GM18951 (cell line): ENCODE results near the gene RNASEH2A.

Source experiments
- POLR2A ChIP-seq: IDR thresholded peaks from 4 replicates; pipeline ENCODE4 v1.6.1; 2011; ENCODE audit warnings: mild to moderate bottlenecking; ENCODE audit not compliant: insufficient read length, insufficient read depth; ENCODE audit errors: extremely low read depth
- in situ Hi-C: fragments of 300-500 bp; cut with MboI; formaldehyde crosslinking; loops from one replicate; pipeline ENCODE4 v1.12.0; 2022; ENCODE audit warnings: low sequenced_read_pairs, mixed read lengths, inconsistent platforms; ENCODE audit not compliant: unreplicated experiment

Gene RNASEH2A

GRCh38 chr19:12774588-12775555 is 31.5 kb upstream of the RNASEH2A start, which contains the start of gene HOOK2:
HOOK2 (minus strand) TSS chr19:12775552; CDS start chr19:12775449, 103 bp downstream.
- in situ Hi-C loops, result no loop called here
- TF ChIP-seq POLR2A, result peak; percentile 44

- no peak for TF ChIP-seq POLR2A
- in situ Hi-C loops, result no loop called here
These were observed 29.0 kb upstream of the RNASEH2A start for GRCh38 chr19:12777217-12778016.

- in situ Hi-C loops, result no loop called here
These were observed 28.1 kb upstream of the RNASEH2A start for GRCh38 chr19:12778017-12778904.

GRCh38 chr19:12778905-12779161 is 27.6 kb upstream of the RNASEH2A start:
- in situ Hi-C loops, result no loop called here

More at GRCh38 chr19:12778017-12778904, 28.1 kb upstream of the RNASEH2A start:
- TF ChIP-seq POLR2A, result peak; percentile 61

GRCh38 chr19:12779162-12779993 is 27.0 kb upstream of the RNASEH2A start:
- in situ Hi-C loops, result no loop called here
- no peak for TF ChIP-seq POLR2A

More at GRCh38 chr19:12778905-12779161, 27.6 kb upstream of the RNASEH2A start:
- no peak for TF ChIP-seq POLR2A

GRCh38 chr19:12782174-12782423 is 24.3 kb upstream of the RNASEH2A start:
- no peak for TF ChIP-seq POLR2A

GRCh38 chr19:12782424-12783290 is 23.7 kb upstream of the RNASEH2A start:
- in situ Hi-C loops, result no loop called here
- peak; percentile 59 for TF ChIP-seq POLR2A

More at GRCh38 chr19:12782174-12782423, 24.3 kb upstream of the RNASEH2A start:
- in situ Hi-C loops, result no loop called here

GRCh38 chr19:12783291-12783848 is 23.0 kb upstream of the RNASEH2A start:
- peak; percentile 15 for TF ChIP-seq POLR2A
- in situ Hi-C loops, result no loop called here

GRCh38 chr19:12783849-12784393 is 22.5 kb upstream of the RNASEH2A start:
- in situ Hi-C loops, result no loop called here
- no peak for TF ChIP-seq POLR2A

- in situ Hi-C loops, result no loop called here
- no peak for TF ChIP-seq POLR2A
These were observed 22.0 kb upstream of the RNASEH2A start for GRCh38 chr19:12784394-12784870.
